Measurements from ENCODE around the gene CNTN1. TPM values are rescaled to one million over a fixed set of nuclear protein-coding genes. Genes with fewer than 3 reads are reported as not detected.

The CNTN1 gene
- polyA plus RNA-seq, 1 donor from 2014 or later = 101 TPM

- Histone ChIP-seq H3K9ac (ENCODE audit: low read length) (no peak overlapping the region), H3K4me2 (ENCODE audit: low read length) (no peak overlapping the region), H3K27me3 (ENCODE audit: insufficient read depth, low read depth, low read length) (no peaks in the 10 kb centered on the region), H3K4me3 (ENCODE audit: low read length) (no peak overlapping the region), H3K9me3 (ENCODE audit: low read length) (no peaks in the 10 kb centered on the region), H3K79me2 (replicated peaks; ENCODE audit: insufficient read depth, low read length) (no peaks in the 10 kb centered on the region), H3F3A (ENCODE audit: insufficient read depth, low read length, poor library complexity, severe bottlenecking) (no peaks in the 10 kb centered on the region), H2AFZ (ENCODE audit: low read depth, low read length) (no peak overlapping the region), H3K36me3 (ENCODE audit: insufficient read depth, low read length) (no peaks in the 10 kb centered on the region), H3K27ac (ENCODE audit: low read length) (no peak overlapping the region), H4K20me1 (ENCODE audit: insufficient read depth) (no peaks in the 10 kb centered on the region), H3K9me2 (ENCODE audit: insufficient read depth, low read length) (no peaks in the 10 kb centered on the region)
- no peak for TF ChIP-seq MXI1 (conservative IDR thresholded peaks at IDR 0.05; ENCODE audit: poor library complexity, severe bottlenecking)
- TF ChIP-seq EP300 (conservative IDR thresholded peaks at IDR 0.05; ENCODE audit: poor library complexity, severe bottlenecking) = no peak
- TF ChIP-seq REST (IDR thresholded peaks at IDR 0.05; ENCODE audit: borderline replicate concordance) = no peak
- no peak for TF ChIP-seq POLR2AphosphoS5 (IDR thresholded peaks at IDR 0.05)
- TF ChIP-seq TAF1 (IDR thresholded peaks at IDR 0.05; ENCODE audit: low read depth) = no peak
- TF ChIP-seq RAD21 (conservative IDR thresholded peaks at IDR 0.05) = no peak
- TF ChIP-seq SMC3 (conservative IDR thresholded peaks at IDR 0.05; ENCODE audit: poor library complexity) = no peak
- TF ChIP-seq EZH2 (IDR thresholded peaks at IDR 0.05; ENCODE audit: borderline replicate concordance, insufficient read depth, low read length, poor library complexity, severe bottlenecking) = no peak
- no peak for TF ChIP-seq CTCF (IDR thresholded peaks at IDR 0.05; ENCODE audit: poor library complexity, severe bottlenecking)
Measured at GRCh38 chr12:40988355-40988754, 296.1 kb downstream of the CNTN1 start.

- Histone ChIP-seq H3K4me2 (ENCODE audit: low read length) (no peak overlapping the region), H3K27me3 (ENCODE audit: insufficient read depth, low read depth, low read length) (no peaks in the 10 kb centered on the region), H3K9ac (ENCODE audit: low read length) (no peak overlapping the region), H3F3A (ENCODE audit: insufficient read depth, low read length, poor library complexity, severe bottlenecking) (no peaks in the 10 kb centered on the region), H3K9me3 (ENCODE audit: low read length) (no peaks in the 10 kb centered on the region), H3K79me2 (replicated peaks; ENCODE audit: insufficient read depth, low read length) (no peaks in the 10 kb centered on the region), H3K36me3 (ENCODE audit: insufficient read depth, low read length) (no peaks in the 10 kb centered on the region), H2AFZ (ENCODE audit: low read depth, low read length) (no peak overlapping the region), H3K27ac (ENCODE audit: low read length) (no peak overlapping the region), H4K20me1 (ENCODE audit: insufficient read depth) (no peaks in the 10 kb centered on the region), H3K9me2 (ENCODE audit: insufficient read depth, low read length) (no peaks in the 10 kb centered on the region), H3K4me3 (ENCODE audit: low read length) (no peak overlapping the region)
- TF ChIP-seq TAF1 (IDR thresholded peaks at IDR 0.05; ENCODE audit: low read depth) (no peak), SMC3 (conservative IDR thresholded peaks at IDR 0.05; ENCODE audit: poor library complexity) (no peak), EZH2 (IDR thresholded peaks at IDR 0.05; ENCODE audit: borderline replicate concordance, insufficient read depth, low read length, poor library complexity, severe bottlenecking) (no peak), CTCF (IDR thresholded peaks at IDR 0.05; ENCODE audit: poor library complexity, severe bottlenecking) (no peak), EP300 (conservative IDR thresholded peaks at IDR 0.05; ENCODE audit: poor library complexity, severe bottlenecking) (no peak), MXI1 (conservative IDR thresholded peaks at IDR 0.05; ENCODE audit: poor library complexity, severe bottlenecking) (no peak), RAD21 (conservative IDR thresholded peaks at IDR 0.05) (no peak), POLR2AphosphoS5 (IDR thresholded peaks at IDR 0.05) (no peak), REST (IDR thresholded peaks at IDR 0.05; ENCODE audit: borderline replicate concordance) (no peak)
Measured at GRCh38 chr12:40988824-40989223, 296.6 kb downstream of the CNTN1 start.

Data from neural cell (in vitro differentiated cells).